ENCODE measurements around the gene ADAM33. TPM values are rescaled to one million over a fixed set of nuclear protein-coding genes. Genes with fewer than 3 reads are reported as not detected.

The ADAM33 gene
- total RNA-seq, 2 donors from 2014 or later: 6.7 to 8.1 TPM

- H3K36me3 ChIP-seq: no peaks in the 10 kb centered on the region
- DNase-seq: peak; percentile 74
- peaks cover 7% of the 10 kb centered on the region for H3K27me3 ChIP-seq
- H3K4me3 ChIP-seq: no peak overlapping the region
- H3K9me3 ChIP-seq: no peaks in the 10 kb centered on the region
- no peak for TF ChIP-seq CTCF (IDR thresholded peaks at IDR 0.05)
- no peaks in the 10 kb centered on the region for H3K4me1 ChIP-seq
- intact Hi-C loops (cut with DNase I): loop anchor here (10.0 kb wide), 1 partner anchor 398 kb away; no protein-coding TSS in a partner anchor
- H3K27ac ChIP-seq: peak overlapping the region; percentile 44
- H3K9ac ChIP-seq (ENCODE audit: low read depth in 2 of 2, low read length in 2 of 2): peak overlapping the region in 1 of 2 donors; percentile 56
Measured at GRCh38 chr20:3686867-3687321, 5.1 kb upstream of the ADAM33 start.

- Histone ChIP-seq H3K9ac (ENCODE audit: low read depth in 2 of 2, low read length in 2 of 2) (no peak overlapping the region), H3K27ac (peak overlapping the region; percentile 44), H3K36me3 (no peaks in the 10 kb centered on the region), H3K4me1 (no peaks in the 10 kb centered on the region), H3K9me3 (no peaks in the 10 kb centered on the region), H3K4me3 (no peak overlapping the region), H3K27me3 (peaks cover 12% of the 10 kb centered on the region)
- TF ChIP-seq CTCF (IDR thresholded peaks at IDR 0.05): no peak
- no peak for DNase-seq
- intact Hi-C loops (cut with DNase I): loop anchor here (10.0 kb wide), 1 partner anchor 398 kb away; no protein-coding TSS in a partner anchor
Measured at GRCh38 chr20:3686421-3686820, 4.6 kb upstream of the ADAM33 start.

- H3K4me3 ChIP-seq: no peak overlapping the region
- H3K9me3 ChIP-seq: no peaks in the 10 kb centered on the region
- no peak for DNase-seq
- no peak for TF ChIP-seq CTCF (IDR thresholded peaks at IDR 0.05)
- H3K36me3 ChIP-seq: no peaks in the 10 kb centered on the region
- peaks cover 20% of the 10 kb centered on the region for H3K27me3 ChIP-seq
- no peaks in the 10 kb centered on the region for H3K4me1 ChIP-seq
- H3K9ac ChIP-seq (ENCODE audit: low read depth in 2 of 2, low read length in 2 of 2): no peak overlapping the region
- H3K27ac ChIP-seq: no peak overlapping the region
- intact Hi-C loops (cut with DNase I): loop anchor here (10.0 kb wide), 1 partner anchor 399 kb away; no protein-coding TSS in a partner anchor
Measured at GRCh38 chr20:3685341-3685740, 3.5 kb upstream of the ADAM33 start.

- no peak for TF ChIP-seq CTCF (IDR thresholded peaks at IDR 0.05)
- peaks cover 20% of the 10 kb centered on the region for H3K27me3 ChIP-seq
- peak overlapping the region; percentile 53 for H3K27ac ChIP-seq
- intact Hi-C loops (cut with DNase I): loop anchor here (10.0 kb wide), 1 partner anchor 403 kb away; no protein-coding TSS in a partner anchor
- H3K4me3 ChIP-seq: peak overlapping the region; percentile 35
- H3K9me3 ChIP-seq: no peaks in the 10 kb centered on the region
- DNase-seq: no peak
- peak overlapping the region; percentile 23 to 55 for H3K9ac ChIP-seq (ENCODE audit: low read depth in 2 of 2, low read length in 2 of 2)
- H3K36me3 ChIP-seq: no peaks in the 10 kb centered on the region
- no peaks in the 10 kb centered on the region for H3K4me1 ChIP-seq
Measured at GRCh38 chr20:3681352-3681930, 369 bp downstream of the ADAM33 start.

- Histone ChIP-seq H3K27ac (peak overlapping the region; percentile 53), H3K9me3 (no peaks in the 10 kb centered on the region), H3K36me3 (no peaks in the 10 kb centered on the region), H3K4me3 (peak overlapping the region; percentile 35), H3K27me3 (peaks cover 20% of the 10 kb centered on the region), H3K4me1 (no peaks in the 10 kb centered on the region), H3K9ac (ENCODE audit: low read depth in 2 of 2, low read length in 2 of 2) (peak overlapping the region in 1 of 2 donors; percentile 34)
- TF ChIP-seq CTCF (IDR thresholded peaks at IDR 0.05): no peak
- intact Hi-C loops (cut with DNase I): loop anchor here (10.0 kb wide), 1 partner anchor 404 kb away; no protein-coding TSS in a partner anchor
- DNase-seq: no peak
Measured at GRCh38 chr20:3680701-3681351, 984 bp downstream of the ADAM33 start.
